ENCODE measurements around the gene CFAP77.

DNA sequence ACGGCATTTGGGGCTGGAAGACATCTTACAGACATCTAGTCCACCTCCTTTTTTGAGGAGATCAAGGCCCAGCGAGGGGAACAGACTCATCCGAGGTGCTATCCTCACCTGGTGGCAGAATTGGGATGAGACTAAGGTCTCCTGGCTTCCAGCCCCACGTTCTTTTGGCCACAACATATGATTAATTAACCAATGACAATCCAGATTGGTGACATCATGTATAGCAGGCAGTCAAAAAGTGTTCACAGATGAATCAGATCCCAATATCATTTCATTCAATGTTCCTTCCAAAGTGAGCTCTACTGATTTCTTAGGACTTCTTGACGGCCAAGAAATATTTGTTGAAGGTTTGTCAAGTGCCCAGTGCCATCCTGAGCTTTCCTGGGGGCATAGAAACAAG lies 3.9 kb downstream of the CFAP77 start:
- no peak for TF ChIP-seq POLR2A (IDR thresholded peaks at IDR 0.05; ENCODE audit: low read depth, low read length)
- no peak for TF ChIP-seq POLR2AphosphoS5 (IDR thresholded peaks at IDR 0.05; ENCODE audit: low read depth, low read length)

All from GM12892 (cell line).